ENCODE results near the gene ADH5.
"Not testable (repeated sequence)": the region's sequence is repeated elsewhere in the genome, so short reads cannot be mapped to it uniquely, and the experiment has no call there.

The ADH5 gene

DNA sequence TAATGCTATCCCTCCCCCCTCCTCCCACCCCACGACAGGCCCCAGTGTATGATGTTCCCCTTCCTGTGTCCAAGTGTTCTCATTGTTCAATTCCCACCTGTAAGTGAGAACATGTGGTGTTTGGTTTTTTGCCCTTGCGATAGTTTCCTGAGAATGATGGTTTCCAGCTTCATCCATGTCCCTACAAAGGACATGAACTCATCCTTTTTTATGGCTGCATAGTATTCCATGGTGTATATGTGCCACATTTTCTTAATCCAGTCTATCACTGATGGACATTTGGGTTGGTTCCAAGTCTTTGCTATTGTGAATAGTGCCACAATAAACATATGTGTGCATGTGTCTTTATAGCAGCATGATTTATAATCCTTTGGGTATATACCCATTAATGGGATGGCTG, 23.1 kb downstream of the ADH5 start:
- H3K4me1 ChIP-seq (ENCODE audit: insufficient read depth, low read length); H3K9ac ChIP-seq (ENCODE audit: low read depth, low read length); H3K27me3 ChIP-seq (ENCODE audit: insufficient read depth, low read length); H3K27ac ChIP-seq (ENCODE audit: low read depth, low read length); H3K4me3 ChIP-seq (ENCODE audit: low read length); H3K9me3 ChIP-seq (ENCODE audit: insufficient read depth, low read depth, low read length): not testable (repeated sequence)
- no CpG with 5 or more reads among the region's 2 CpGs for WGBS
- peaks cover 51% of the 10 kb centered on the region for H3K36me3 ChIP-seq (ENCODE audit: insufficient read depth, low read length)

GRCh38 chr4:99062120-99062519, 26.5 kb downstream of the ADH5 start:
- Histone ChIP-seq H3K9me3 (ENCODE audit: insufficient read depth, low read depth, low read length) (no peaks in the 10 kb centered on the region), H3K9ac (ENCODE audit: low read depth, low read length) (no peak overlapping the region), H3K27me3 (ENCODE audit: insufficient read depth, low read length) (no peaks in the 10 kb centered on the region), H3K4me1 (ENCODE audit: insufficient read depth, low read length) (peaks cover 6% of the 10 kb centered on the region; the same call in 1 of the 2 replicates), H3K27ac (ENCODE audit: low read depth, low read length) (no peak overlapping the region), H3K4me3 (ENCODE audit: low read length) (no peak overlapping the region), H3K36me3 (ENCODE audit: insufficient read depth, low read length) (peaks cover 62% of the 10 kb centered on the region)
- WGBS, result 90% methylated on average over 3 of the region's 4 CpGs

DNA sequence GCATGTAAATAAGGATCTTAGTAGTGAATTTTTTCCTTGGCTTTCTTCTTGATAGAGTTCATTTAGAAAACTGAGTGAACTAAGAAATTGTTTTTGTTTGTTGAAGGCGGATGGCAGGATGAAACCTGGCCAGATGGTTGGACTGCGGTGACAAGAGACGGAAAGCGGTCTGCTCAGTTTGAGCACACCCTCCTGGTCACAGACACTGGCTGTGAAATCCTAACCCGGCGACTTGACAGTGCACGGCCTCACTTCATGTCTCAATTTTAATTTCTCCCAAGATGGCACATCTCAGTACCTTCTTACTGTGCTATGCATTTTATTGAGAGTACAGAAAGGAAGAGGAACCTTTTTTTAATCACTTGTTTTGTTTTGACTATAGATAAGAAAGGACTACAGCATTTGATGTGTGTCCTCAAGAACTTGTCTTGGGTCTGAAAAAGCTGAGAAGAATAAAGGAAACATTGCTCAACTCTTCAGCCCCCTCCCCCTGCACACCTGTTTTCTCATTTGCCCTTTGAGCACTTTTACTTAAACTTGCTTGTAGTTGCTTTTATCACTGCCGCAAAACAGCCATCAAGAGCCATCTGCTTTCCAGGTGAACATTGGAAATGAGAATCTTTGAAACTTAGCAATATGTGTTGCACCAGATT, 27.4 kb downstream of the ADH5 start:
- Histone ChIP-seq H3K4me3 (ENCODE audit: low read length) (no peak overlapping the region), H3K36me3 (ENCODE audit: insufficient read depth, low read length) (peaks cover 61% of the 10 kb centered on the region), H3K9ac (ENCODE audit: low read depth, low read length) (no peak overlapping the region), H3K27ac (ENCODE audit: low read depth, low read length) (no peak overlapping the region), H3K9me3 (ENCODE audit: insufficient read depth, low read depth, low read length) (no peaks in the 10 kb centered on the region), H3K27me3 (ENCODE audit: insufficient read depth, low read length) (no peaks in the 10 kb centered on the region), H3K4me1 (ENCODE audit: insufficient read depth, low read length) (peaks cover 6% of the 10 kb centered on the region; the same call in 1 of the 2 replicates)
- 94% methylated on average over 8 of the region's 8 CpGs for WGBS

DNA sequence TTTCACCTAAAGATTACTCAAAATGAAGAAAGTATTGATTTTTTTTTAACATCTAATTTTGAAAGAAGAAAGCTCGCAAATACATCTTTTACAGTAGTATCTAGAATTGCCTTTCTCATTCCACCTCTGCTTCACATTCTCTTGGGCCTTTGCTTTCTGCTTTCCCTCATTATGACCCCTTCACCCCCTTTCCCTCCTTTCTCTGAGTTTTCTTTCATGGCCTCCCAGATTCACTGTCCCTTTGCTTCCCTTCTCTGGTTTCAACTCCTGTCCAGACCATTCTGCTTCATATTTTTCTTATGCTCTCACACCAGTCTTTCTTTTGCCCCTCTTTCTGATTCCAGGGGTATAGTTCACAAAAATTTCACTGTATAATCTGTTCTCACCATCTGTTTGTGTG, 29.0 kb downstream of the ADH5 start:
- Histone ChIP-seq H3K4me3 (ENCODE audit: low read length) (no peak overlapping the region), H3K36me3 (ENCODE audit: insufficient read depth, low read length) (peaks cover 65% of the 10 kb centered on the region), H3K4me1 (ENCODE audit: insufficient read depth, low read length) (peaks cover 8% of the 10 kb centered on the region), H3K9ac (ENCODE audit: low read depth, low read length) (no peak overlapping the region), H3K27me3 (ENCODE audit: insufficient read depth, low read length) (no peaks in the 10 kb centered on the region), H3K9me3 (ENCODE audit: insufficient read depth, low read depth, low read length) (no peaks in the 10 kb centered on the region), H3K27ac (ENCODE audit: low read depth, low read length) (no peak overlapping the region)
- WGBS, result 100% methylated on average over 1 of the region's 1 CpG

DNA sequence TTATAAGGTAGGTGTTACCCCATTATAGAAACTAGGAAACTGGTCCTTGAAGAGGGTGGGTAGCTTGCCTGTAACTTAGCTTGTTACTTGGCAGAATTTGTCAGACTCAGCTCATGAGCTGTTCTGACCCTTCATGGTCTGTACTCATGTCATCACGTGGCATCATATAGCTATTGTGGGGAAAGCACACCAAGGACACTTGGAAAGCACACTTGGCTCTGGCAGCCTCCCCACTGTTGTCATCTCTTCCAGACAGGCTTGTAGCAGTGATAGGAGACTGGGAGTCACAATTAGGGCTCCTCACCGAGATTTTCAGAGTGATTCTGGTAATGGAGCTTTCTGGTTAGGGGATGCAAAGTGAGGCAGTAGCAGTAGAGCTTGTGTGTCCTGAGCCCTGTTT, 30.4 kb downstream of the ADH5 start:
- Histone ChIP-seq H3K27ac (ENCODE audit: low read depth, low read length) (no peak overlapping the region), H3K36me3 (ENCODE audit: insufficient read depth, low read length) (peaks cover 73% of the 10 kb centered on the region), H3K9ac (ENCODE audit: low read depth, low read length) (no peak overlapping the region), H3K9me3 (ENCODE audit: insufficient read depth, low read depth, low read length) (no peaks in the 10 kb centered on the region), H3K4me3 (ENCODE audit: low read length) (no peak overlapping the region), H3K4me1 (ENCODE audit: insufficient read depth, low read length) (peaks cover 12% of the 10 kb centered on the region), H3K27me3 (ENCODE audit: insufficient read depth, low read length) (no peaks in the 10 kb centered on the region)
- WGBS, result 96% methylated on average over 2 of the region's 2 CpGs

DNA sequence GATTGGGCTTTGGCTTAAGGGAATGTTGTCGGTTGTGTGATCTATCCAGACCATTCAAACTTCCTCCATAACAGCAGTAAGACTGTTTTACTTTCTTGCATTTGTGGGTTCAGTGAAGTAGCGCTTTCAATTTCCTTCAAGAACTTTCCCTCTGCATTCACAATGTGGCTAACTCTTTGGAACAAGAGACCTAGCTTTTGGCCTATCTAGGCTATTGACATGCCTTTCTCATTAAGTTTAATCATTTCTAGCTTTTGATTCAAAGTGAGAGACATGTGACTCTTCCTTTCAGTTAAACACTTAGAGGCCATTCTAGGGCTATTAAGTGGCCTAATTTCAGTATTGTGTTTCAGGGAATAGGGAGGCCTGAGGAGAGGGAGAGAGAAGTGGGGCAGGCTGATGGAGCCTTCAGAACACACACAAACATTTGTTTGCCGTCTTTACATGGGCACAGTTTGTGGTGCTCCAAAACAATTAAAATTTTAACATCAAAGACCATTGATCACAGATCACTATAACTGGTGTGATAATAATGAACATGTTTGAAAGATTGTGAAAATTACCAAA, 34.1 kb downstream of the ADH5 start:
- H3K9ac ChIP-seq (ENCODE audit: low read depth, low read length), result no peak overlapping the region
- H3K36me3 ChIP-seq (ENCODE audit: insufficient read depth, low read length), result peaks cover 82% of the 10 kb centered on the region
- H3K27me3 ChIP-seq (ENCODE audit: insufficient read depth, low read length), result no peaks in the 10 kb centered on the region
- 85% methylated on average over 1 of the region's 3 CpGs for WGBS
- H3K27ac ChIP-seq (ENCODE audit: low read depth, low read length), result no peak overlapping the region; the same call in 1 of the 2 replicates
- no peak overlapping the region for H3K4me3 ChIP-seq (ENCODE audit: low read length)
- H3K9me3 ChIP-seq (ENCODE audit: insufficient read depth, low read depth, low read length), result no peaks in the 10 kb centered on the region
- H3K4me1 ChIP-seq (ENCODE audit: insufficient read depth, low read length), result peaks cover 7% of the 10 kb centered on the region

DNA sequence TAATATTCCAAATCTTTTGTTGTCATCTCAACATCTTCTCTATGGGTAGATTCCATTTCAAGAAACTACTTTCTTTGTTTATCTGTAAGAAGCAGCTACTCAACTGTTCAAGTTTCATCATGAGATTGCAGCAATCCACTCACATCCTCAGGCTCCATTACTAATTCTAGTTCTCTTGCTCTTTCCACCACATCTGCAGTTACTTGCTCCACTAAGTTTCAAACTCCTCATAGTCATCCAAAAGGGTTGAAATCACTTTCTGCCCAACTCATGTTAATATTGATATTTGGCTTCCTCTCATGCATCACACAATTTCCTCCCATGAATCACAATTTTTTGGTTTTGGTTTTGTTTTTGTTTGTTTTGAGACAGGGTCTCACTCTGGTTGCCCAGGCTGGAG, 35.7 kb downstream of the ADH5 start:
- Histone ChIP-seq H3K4me3 (ENCODE audit: low read length) (no peak overlapping the region), H3K36me3 (ENCODE audit: insufficient read depth, low read length) (peaks cover 82% of the 10 kb centered on the region), H3K9ac (ENCODE audit: low read depth, low read length) (no peak overlapping the region), H3K27me3 (ENCODE audit: insufficient read depth, low read length) (no peaks in the 10 kb centered on the region), H3K27ac (ENCODE audit: low read depth, low read length) (no peak overlapping the region), H3K4me1 (ENCODE audit: insufficient read depth, low read length) (peaks cover 7% of the 10 kb centered on the region; the same call in 1 of the 2 replicates), H3K9me3 (ENCODE audit: insufficient read depth, low read depth, low read length) (no peaks in the 10 kb centered on the region)

DNA sequence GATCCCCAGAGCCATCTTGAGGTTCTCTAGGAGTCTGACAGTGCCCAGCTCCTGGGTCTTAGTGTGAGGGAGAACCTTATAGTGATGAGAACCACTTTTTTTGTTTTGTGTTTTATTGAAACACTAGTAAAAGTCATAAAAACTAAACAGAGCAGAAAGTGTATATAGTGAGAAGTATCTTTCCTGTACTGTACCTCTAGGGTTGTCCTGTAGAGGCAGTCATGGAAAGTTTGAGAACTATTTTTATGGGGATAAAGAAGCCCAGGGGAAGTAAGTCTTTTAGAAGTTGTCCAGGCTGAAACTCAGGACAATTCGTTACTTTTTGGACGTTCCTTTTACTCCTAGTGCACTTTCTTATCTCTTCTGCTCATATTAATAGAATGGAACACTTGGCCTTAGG, 40.9 kb downstream of the ADH5 start:
- 84% methylated on average over 2 of the region's 2 CpGs for WGBS

GRCh38 chr4:99043346-99043745, 45.2 kb downstream of the ADH5 start:
- no peak overlapping the region for H3K4me3 ChIP-seq (ENCODE audit: low read length)
- H3K27me3 ChIP-seq (ENCODE audit: insufficient read depth, low read length), result no peaks in the 10 kb centered on the region
- WGBS, result 95% methylated on average over 2 of the region's 2 CpGs
- no peaks in the 10 kb centered on the region for H3K4me1 ChIP-seq (ENCODE audit: insufficient read depth, low read length)
- H3K36me3 ChIP-seq (ENCODE audit: insufficient read depth, low read length), result peaks cover 92% of the 10 kb centered on the region
- H3K9ac ChIP-seq (ENCODE audit: low read depth, low read length), result no peak overlapping the region
- no peak overlapping the region for H3K27ac ChIP-seq (ENCODE audit: low read depth, low read length)
- no peaks in the 10 kb centered on the region; the same call in 1 of the 2 replicates for H3K9me3 ChIP-seq (ENCODE audit: insufficient read depth, low read depth, low read length)

More for the DNA sequence above, 40.9 kb downstream of the ADH5 start:
- Histone ChIP-seq H3K4me3 (ENCODE audit: low read length) (no peak overlapping the region), H3K4me1 (ENCODE audit: insufficient read depth, low read length) (no peaks in the 10 kb centered on the region), H3K9ac (ENCODE audit: low read depth, low read length) (no peak overlapping the region), H3K9me3 (ENCODE audit: insufficient read depth, low read depth, low read length) (no peaks in the 10 kb centered on the region), H3K27ac (ENCODE audit: low read depth, low read length) (no peak overlapping the region), H3K27me3 (ENCODE audit: insufficient read depth, low read length) (no peaks in the 10 kb centered on the region), H3K36me3 (ENCODE audit: insufficient read depth, low read length) (peaks cover 98% of the 10 kb centered on the region)

DNA sequence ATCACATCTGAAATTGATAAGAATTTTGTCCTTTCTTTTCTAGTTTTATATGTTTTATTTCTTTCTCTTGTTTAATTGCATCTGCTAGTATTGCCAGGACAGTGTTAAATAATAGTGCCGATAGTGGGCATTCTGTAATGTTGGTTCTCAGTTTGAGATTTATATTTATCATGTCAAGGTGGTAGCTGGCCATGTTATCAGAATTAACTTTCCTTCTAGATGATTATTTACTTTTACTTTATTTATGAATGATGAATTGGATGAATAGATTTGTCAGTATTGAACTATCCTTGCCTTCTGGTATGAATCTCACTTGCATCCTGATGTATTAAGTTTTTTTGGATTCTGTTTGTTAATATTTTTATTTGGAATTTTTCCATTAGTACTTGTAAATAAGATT, 50.4 kb downstream of the ADH5 start:
- 94% methylated on average over 1 of the region's 1 CpG for WGBS

GRCh38 chr4:99033956-99034355, 54.6 kb downstream of the ADH5 start:
- H3K4me1 ChIP-seq (ENCODE audit: insufficient read depth, low read length), result peaks cover 7% of the 10 kb centered on the region
- H3K27ac ChIP-seq (ENCODE audit: low read depth, low read length), result no peak overlapping the region
- H3K27me3 ChIP-seq (ENCODE audit: insufficient read depth, low read length), result no peaks in the 10 kb centered on the region
- H3K4me3 ChIP-seq (ENCODE audit: low read length), result no peak overlapping the region
- H3K9me3 ChIP-seq (ENCODE audit: insufficient read depth, low read depth, low read length), result peaks cover 17% of the 10 kb centered on the region; the same call in 1 of the 2 replicates
- peaks cover 75% of the 10 kb centered on the region for H3K36me3 ChIP-seq (ENCODE audit: insufficient read depth, low read length)
- no peak overlapping the region for H3K9ac ChIP-seq (ENCODE audit: low read depth, low read length)
- 96% methylated on average over 2 of the region's 4 CpGs for WGBS

More for the DNA sequence above, 50.4 kb downstream of the ADH5 start:
- no peaks in the 10 kb centered on the region for H3K4me1 ChIP-seq (ENCODE audit: insufficient read depth, low read length)
- no peaks in the 10 kb centered on the region for H3K27me3 ChIP-seq (ENCODE audit: insufficient read depth, low read length)
- peaks cover 17% of the 10 kb centered on the region; the same call in 1 of the 2 replicates for H3K9me3 ChIP-seq (ENCODE audit: insufficient read depth, low read depth, low read length)
- H3K9ac ChIP-seq (ENCODE audit: low read depth, low read length), result no peak overlapping the region
- peaks cover 84% of the 10 kb centered on the region for H3K36me3 ChIP-seq (ENCODE audit: insufficient read depth, low read length)
- H3K27ac ChIP-seq (ENCODE audit: low read depth, low read length), result no peak overlapping the region
- H3K4me3 ChIP-seq (ENCODE audit: low read length), result no peak overlapping the region

Data from HUES64 (cell line).